NOMO-1 treated with dmso at 0.1 percent for 144 hours (cell line): Measurements from ENCODE around the gene KCTD16.

Experiments used
- DNase-seq: peaks from one replicate; lab custom pipeline; 2025; ENCODE audit not compliant: unreplicated experiment; lab: John Stamatoyannopoulos, UW

Gene KCTD16

DNA sequence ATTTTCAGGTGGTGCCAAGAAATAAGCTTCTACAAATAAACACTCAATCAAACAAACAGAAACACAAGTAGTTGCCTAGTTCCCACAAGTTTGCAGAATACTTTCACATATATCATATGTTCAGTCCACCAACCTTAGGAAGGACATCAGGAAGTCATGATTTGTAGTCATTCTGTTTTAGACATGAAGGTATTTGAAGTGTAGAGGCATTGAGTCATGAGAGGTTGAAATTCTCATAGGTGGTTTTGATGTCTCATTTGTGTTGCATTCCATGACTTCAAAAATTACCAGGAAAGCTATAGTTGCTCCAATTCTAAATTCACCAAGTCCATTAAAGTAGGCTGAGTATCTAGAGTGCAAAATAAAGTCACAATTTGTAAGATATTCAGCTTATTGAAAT, 159.0 kb downstream of the KCTD16 start:
- DNase-seq: no peak

GRCh38 chr5:144331361-144331760, 160.7 kb downstream of the KCTD16 start:
- no peak for DNase-seq

DNA sequence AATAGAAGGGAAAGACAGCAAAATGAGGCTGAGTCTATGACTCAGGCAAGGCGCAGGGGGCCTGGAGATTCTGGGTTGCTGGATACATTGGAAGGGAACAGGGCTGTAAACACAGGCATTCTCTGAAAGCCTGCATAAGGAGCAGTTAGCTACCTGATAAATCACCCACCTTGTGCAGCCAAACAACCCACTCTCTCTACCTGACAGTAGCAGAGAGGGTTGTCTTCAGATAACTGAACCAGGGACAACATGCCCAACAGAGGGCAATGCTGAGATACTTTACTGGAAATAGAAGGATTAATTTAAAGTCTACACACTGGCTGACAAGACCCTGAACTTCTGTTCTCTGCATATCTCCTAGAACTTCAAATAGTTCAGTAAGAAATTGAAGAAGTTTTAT, 161.6 kb downstream of the KCTD16 start:
- no peak for DNase-seq

DNA sequence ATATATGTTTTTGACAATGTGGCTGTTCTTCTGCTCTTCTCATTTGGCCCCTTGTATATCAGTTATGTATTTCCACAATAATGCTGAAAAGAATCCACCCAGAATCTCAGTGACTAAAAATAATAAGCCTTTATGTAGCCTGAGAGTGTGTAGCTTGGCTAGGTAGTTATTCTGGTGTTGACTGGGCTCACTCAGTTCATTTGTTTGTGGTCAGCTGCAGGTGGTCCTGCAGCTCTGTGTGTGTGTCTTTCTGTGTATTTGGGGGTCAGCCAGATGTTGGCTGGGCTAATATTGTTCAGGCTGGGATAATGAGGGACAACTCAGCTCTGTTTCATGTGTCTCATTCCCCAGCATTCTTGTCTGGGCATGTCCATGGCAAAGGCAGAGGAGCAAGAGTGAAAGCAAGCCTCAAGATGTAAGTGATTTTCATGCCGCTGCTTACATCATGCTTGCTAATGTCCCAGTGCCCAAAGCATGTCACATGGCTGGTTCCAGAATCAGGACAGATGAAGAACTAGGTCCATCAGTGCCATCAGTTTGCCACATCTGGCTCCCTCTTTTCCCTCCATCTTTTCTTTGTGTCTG, 162.8 kb downstream of the KCTD16 start:
- no peak for DNase-seq

DNA sequence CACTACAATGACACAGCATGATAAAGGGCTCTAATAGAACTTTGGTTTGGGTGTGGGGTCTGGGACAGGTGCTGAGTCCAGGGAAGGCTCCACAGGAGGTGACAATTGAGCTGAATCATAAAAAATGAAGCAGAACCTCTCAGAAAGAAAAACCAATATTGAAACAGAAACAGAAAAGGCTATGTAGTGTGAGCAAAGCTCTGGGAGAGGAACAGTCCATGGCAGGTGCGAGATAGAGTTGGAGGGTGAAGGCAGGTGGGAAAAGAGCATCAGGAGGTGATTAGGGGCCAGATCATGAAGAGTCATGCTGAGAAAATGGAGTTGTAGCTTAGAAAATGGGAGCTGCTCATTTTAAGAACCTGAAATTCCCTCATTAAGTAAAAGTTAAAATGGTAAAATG, 164.9 kb downstream of the KCTD16 start:
- no peak for DNase-seq

GRCh38 chr5:144336191-144336961, 165.7 kb downstream of the KCTD16 start:
- DNase-seq: no peak

GRCh38 chr5:144352330-144352729, 181.7 kb downstream of the KCTD16 start:
- no peak for DNase-seq

- DNase-seq: no peak
Measured at GRCh38 chr5:144352732-144353317, 182.2 kb downstream of the KCTD16 start.

DNA sequence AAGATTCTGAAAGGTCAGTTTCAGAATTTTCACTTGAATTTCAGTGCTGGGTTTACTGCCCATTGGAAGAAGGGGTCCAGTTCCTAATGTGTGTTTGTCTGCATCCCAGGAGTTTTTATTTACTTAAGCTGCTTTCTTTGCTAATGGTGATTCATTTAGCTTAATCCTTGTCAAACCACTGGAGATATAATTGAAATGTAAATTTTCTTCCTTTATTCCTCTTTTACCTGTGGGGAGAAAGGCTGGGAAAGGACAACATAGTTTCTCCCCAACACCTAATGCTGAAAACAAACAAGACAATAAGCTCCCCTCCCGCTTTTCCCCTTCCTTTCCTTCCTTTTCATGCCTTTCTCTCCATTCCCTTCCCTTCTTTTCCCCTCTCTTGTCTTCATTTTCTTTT, 185.8 kb downstream of the KCTD16 start:
- DNase-seq: no peak

DNA sequence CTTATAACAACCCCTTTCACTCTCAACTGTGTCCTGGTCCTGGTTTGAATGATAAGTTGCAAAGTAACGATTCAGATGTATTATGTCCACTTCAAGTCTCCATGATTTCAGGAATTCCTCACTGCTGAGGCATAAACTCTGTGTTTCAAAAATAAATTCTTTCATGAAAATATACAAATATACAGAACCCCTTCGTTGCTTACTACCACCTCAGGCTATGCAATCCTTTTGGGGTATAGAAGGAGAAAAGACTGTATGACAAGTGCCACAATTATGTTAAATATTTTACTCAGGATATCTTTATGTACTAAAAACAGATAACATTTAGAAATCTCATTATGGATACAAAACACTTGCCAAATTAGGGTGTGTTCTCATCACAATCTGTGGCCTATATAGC, 190.7 kb downstream of the KCTD16 start:
- no peak for DNase-seq

- DNase-seq: no peak
Measured at GRCh38 chr5:144365885-144366284, 195.2 kb downstream of the KCTD16 start.

GRCh38 chr5:144367991-144368390, 197.3 kb downstream of the KCTD16 start:
- no peak for DNase-seq

DNA sequence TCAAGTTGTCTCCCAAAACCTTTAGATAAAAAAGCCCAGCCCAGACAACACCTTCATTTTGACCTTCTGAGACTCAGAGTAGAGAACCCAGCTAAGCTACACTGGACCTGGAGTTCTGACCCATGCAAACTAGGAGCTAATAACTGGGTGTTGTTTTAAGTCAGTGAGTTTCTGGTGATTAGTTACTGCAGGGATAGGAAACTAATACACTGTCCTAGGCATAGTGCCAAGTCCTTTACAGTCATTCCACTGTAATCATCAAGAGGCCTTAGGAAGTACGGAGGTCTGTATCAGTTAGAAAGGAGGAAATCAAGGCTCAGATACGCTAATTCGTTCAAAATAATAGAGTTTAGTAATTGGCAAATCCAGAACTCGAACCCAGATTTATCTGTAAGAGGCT, 197.9 kb downstream of the KCTD16 start:
- DNase-seq: no peak

GRCh38 chr5:144369006-144369405, 198.3 kb downstream of the KCTD16 start:
- no peak for DNase-seq

DNA sequence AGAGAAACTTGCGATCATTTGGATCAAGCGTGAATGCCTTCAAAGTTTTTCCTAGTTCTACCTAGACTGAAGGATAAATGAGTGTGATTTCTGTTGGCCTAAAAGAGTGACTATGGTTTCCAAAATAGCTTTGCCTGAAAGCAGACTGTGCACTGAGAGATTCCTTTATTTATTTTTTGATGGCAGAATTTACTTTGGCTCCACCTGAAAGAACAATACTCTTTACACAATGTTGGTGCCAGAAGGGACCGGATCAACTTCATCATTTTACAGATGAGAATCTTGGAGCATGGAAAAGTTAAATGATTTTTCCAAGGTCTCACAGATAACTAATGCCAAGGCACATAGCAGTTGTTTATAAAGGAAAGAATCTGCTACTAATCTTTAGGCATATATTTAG, 199.6 kb downstream of the KCTD16 start:
- no peak for DNase-seq

DNA sequence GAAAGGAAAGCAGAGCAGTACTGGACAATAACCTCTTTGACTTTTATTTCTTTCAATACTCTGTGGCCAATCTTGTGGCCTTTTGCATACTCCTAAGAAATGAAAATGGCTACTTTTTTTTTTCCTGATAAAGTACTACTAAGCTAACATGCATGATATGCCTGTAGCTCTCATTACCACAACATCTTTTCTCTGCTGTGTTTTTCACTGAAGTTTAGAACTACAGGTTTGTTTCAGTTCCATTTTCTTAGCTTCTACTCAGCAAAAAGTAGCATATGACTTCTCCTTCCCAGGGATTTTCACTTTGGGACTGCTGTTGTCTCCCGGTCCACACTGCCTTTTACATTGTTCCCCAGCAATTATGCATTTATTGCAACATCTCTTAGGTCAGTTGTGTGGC, 204.0 kb downstream of the KCTD16 start:
- DNase-seq: no peak

GRCh38 chr5:144377207-144377606, 206.5 kb downstream of the KCTD16 start:
- DNase-seq: no peak

DNA sequence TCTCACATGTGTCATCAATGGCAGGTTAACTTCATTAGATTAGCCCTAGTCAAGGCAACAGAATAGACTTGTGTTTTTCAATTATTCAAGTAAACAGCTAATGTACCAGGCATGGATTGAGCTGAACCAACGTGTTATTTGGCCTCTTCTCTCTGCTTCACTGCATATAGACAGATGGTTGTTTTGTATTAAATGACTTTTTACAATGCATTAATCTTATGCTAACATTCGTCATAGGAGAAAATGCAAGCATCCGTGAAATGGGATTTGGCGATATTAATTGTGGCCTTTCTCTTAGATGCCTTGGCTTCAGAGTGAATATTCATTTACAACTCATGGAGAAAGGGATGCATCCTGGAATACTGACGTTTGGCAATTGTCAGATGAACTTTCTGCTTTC, 208.0 kb downstream of the KCTD16 start:
- DNase-seq: no peak

- DNase-seq: no peak
Measured at GRCh38 chr5:144385597-144385996, 214.9 kb downstream of the KCTD16 start.

GRCh38 chr5:144386315-144386714, 215.6 kb downstream of the KCTD16 start:
- DNase-seq: no peak

DNA sequence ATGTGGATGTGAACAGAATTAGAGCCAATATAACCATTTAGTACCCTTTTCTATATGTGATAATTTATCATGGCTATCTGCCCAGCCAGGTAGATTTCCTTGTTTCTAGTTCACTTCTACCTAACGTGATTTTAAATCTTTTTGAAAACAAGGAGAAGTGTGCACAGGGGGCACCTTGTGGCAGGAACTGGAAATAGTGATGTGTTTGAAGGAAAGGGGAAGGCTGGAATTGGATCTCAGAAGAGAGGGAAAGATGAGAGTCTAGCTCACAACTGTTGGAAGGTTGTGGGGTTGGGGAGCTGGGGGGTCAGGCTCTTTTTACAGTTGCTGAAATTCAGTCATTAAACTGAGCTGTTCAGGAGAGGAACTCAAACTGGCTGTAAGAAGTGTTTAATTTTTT, 219.5 kb downstream of the KCTD16 start:
- DNase-seq: no peak

DNA sequence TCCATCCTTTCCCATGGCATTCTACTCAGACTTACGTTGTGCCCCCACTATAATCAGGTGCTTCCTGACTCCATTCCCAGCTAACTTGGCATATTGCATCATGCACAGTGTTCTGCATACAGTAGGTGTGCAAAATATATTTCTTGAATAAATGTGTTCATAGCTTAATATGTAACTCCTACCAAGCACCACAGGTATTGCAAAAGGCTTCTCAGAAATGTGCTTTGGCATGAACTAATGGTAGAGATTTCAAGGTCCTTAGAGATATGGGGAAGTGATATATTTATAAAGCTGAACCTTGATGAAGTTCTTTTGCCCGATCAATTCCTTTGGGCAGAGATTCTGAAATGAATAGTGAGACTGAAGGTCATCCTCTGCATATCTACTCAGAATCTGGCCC, 220.4 kb downstream of the KCTD16 start:
- DNase-seq: no peak
